Sciatic nerve (tissue), 2 donors: ENCODE results near the gene GOLGA5. TPM values are rescaled to one million over a fixed set of nuclear protein-coding genes. Genes with fewer than 3 reads are reported as not detected.
A peak's percentile ranks its signal among the peaks of the same experiment; 100 is the strongest.
"Not testable (repeated sequence)": the region's sequence is repeated elsewhere in the genome, so short reads cannot be mapped to it uniquely, and the experiment has no call there.

ENCODE experiments used
- ATAC-seq: fragments of 200-7000 bp; cut with Tn5 transposase; one replicate; pipeline ENCODE4 v1.9.1; 2020; ENCODE audit warnings: mild to moderate bottlenecking, moderate library complexity
- DNase-seq: peaks from one replicate; pipeline ENCODE4 v3.0.0-alpha.2; 2020; ENCODE audit warnings: low spot score
- intact Hi-C: fragments of 100-400 bp; cut with DNase I; formaldehyde crosslinking; loops from one replicate; pipeline ENCODE4 v1.14.2; 2022
- total RNA-seq: library from RNA; stranded (reverse); fragmentation: NEBNext Ultra II Directional; extraction: Animal tissue kit (Norgen Biotek cat#: 25700); gene quantifications from one replicate; pipeline ENCODE4 v1.2.1, GENCODE V29; 2021
- donor health status: DM: no; HTN: no; CAD: no.
- donor health status: DM: no; HTN: no; CAD: no.

Gene GOLGA5
- total RNA-seq, 1 donor from 2014 or later, result 32.5 TPM

DNA sequence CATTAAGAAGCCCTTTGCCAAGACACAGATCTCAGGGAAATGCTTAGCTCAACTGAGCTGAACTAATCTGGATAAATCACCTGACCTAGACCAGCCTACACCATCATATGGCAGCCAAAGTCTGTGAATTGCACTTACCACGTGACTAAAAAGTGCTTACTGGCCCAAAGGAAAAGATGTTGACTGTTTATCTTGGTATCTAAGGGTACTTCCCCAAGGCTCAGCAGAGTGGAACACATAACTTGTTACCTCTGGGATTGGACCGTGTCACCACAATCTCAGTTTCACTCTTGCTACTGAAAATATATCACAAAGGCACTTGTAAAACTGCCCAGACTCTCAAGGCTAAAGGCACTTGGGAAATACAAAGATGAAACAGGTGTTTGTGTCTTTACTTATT is 18.8 kb upstream of the GOLGA5 start:
- intact Hi-C loops, DNase-seq: not testable (repeated sequence)
- ATAC-seq, result peak; percentile 81

- DNase-seq, intact Hi-C loops, ATAC-seq: not testable (repeated sequence)
Measured at GRCh38 chr14:92778868-92779565, 15.1 kb upstream of the GOLGA5 start.

GRCh38 chr14:92780444-92781232 is 13.5 kb upstream of the GOLGA5 start:
- intact Hi-C loops, result loop anchor here (5.0 kb wide), 1 partner anchor 93 kb away; no protein-coding TSS in a partner anchor
- DNase-seq (no peak), ATAC-seq (no peak)

DNA sequence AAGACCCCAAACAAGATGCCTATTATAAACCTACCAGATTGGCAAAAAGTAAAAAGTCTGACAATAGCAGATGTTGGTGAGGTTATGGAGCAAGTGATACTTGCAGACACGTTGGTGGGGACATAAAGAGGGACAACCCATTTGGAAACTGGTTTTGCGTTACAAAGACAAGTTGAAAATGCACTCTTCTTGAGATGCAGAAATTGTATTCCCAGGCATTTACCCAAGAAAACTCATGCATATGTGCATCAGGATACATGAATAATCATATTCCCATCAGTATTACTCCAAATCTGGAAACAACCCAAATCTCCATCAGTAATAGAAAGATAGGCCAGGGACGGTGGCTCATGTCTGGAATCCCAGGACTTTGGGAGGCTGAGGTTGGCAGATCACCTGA is 12.8 kb upstream of the GOLGA5 start:
- intact Hi-C loops, result loop anchor here (5.0 kb wide), 1 partner anchor 94 kb away; no protein-coding TSS in a partner anchor
- DNase-seq, result no peak
- no peak for ATAC-seq

DNA sequence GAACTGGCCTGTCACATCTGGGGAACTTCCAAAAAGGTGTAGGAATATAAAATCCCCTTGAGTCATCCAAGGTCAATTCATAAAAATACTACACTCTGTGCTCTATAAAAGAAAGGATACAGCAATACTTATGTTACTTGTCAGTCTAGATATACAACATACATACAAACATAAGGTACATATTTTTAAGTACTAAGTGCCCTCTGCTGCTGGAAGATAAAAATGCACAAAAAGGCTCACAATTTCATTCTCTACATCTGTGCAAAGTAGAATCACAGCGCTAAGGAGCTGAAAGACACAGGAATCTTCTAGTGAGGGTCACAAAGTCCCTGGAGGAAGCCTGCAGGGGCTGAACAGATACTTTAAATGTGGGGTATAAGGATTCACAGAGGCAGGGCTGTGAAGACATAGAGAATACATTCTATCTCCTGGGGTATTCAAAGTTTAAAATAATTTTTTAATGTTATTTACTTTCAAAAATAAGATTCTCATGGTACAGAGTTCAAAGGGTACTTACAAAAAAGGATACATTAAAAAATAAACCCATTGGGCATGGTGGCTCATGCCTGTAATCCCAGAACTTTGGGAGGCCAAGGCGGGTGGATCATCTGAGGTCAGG is 10.2 kb upstream of the GOLGA5 start:
- DNase-seq, result no peak
- peak; percentile 84 for ATAC-seq
- intact Hi-C loops, result loop anchor here (5.0 kb wide), 1 partner anchor 97 kb away; no protein-coding TSS in a partner anchor

GRCh38 chr14:92785667-92786426 is 8.3 kb upstream of the GOLGA5 start:
- ATAC-seq (peak; percentile 43), DNase-seq (no peak)
- intact Hi-C loops, result no loop called here

DNA sequence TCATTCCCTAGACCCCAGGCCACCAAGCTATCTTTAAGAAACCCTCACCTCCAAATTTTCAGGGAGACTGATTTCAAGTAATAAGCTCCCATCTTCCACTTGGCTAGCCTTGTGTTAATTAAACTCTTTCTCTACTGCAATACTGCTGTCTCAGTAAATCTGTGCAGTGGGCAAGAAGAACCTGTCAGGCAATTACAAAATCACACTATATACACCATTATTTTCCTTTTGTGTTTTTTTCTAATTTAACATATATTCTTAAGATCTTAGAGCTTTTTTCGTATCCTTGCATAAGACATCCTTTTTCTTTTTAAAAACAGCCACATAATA is 7.7 kb upstream of the GOLGA5 start:
- no peak for DNase-seq
- intact Hi-C loops, result no loop called here
- ATAC-seq, result no peak

DNA sequence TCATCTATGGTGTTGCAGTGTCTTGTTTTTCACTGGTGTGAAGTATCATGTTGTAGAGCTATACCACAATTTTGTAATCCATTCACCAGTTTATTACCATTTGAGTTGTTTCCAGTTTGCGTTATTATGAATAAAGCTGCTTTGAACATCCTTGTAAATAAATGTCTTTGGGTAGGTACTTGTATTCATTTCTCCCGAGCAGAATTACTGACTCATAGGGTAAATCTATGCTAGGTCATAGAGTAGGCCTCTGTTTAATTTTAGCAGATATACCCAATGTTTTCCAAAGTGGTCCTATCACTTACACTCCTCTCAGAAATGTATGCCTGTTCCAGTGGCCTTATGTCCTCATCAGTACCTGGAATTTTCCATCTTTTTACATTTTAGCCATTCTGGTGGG is 6.6 kb upstream of the GOLGA5 start:
- no peak for ATAC-seq
- no peak for DNase-seq
- intact Hi-C loops, result no loop called here

- intact Hi-C loops, result no loop called here
- no peak for DNase-seq
- ATAC-seq, result no peak
Measured at GRCh38 chr14:92789457-92790089, 4.5 kb upstream of the GOLGA5 start.

- DNase-seq (no peak), ATAC-seq (no peak)
- intact Hi-C loops, result no loop called here
Measured at GRCh38 chr14:92792885-92793284, 1.2 kb upstream of the GOLGA5 start.

GRCh38 chr14:92794547-92794941 is 439 bp downstream of the GOLGA5 start:
- peak; percentile 11 for ATAC-seq
- no peak for DNase-seq
- intact Hi-C loops, result no loop called here

GRCh38 chr14:92794961-92795360 is 856 bp downstream of the GOLGA5 start:
- no peak for ATAC-seq
- DNase-seq, result no peak
- intact Hi-C loops, result no loop called here

DNA sequence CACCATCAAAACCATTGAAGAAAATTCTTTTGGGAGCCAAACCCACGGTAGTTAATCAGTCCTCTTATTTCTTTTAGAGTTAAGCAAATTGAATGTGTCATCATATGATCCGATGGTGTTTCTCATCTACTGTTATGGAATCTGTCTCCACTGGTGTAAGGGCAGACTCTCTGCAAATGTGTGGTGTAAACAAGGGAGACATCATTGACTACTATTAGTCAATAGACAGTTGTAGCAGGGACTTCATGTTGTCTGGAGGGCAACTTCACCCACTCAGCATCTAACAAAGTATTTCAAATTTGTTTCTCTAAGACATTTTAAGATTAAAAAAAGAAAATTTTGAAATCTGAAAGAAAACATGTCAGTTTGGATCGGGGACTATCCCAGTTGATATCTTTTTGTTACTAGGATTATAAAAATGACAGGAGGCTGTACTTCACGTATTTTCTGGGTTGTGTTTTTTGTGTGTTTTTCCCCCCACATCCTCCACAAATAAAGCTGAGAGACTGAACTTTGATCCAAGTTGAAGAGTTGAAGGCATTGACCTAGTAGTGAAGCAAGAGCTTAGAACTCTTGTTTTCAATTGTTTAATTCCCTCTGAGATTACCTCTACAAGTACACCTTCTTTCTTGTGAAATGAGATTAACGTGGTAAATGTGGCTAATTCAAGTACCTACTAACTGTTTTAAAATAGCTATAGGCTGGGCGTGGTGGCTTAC is 4.0 kb downstream of the GOLGA5 start:
- no peak for DNase-seq
- ATAC-seq, result no peak
- intact Hi-C loops, result no loop called here

DNA sequence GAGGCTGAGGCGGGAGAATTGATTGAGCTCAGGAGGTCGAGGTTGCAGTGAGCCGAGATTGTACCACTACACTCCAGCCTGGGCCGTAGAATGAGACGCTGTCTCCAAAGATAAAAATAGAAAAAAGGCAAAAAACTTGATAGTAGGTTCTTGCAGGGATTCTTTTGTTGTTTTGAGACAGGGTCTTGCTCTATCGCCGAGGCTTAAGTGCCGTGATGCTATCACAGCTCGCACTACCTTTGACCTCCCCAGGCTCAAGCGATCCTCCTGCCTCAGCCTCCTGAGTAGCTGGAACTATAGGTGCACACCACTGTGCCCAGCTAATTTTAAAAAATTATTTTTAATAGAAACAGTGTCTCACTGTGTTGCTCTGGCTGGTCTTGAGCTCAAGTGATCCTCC is 4.7 kb downstream of the GOLGA5 start:
- ATAC-seq (no peak), DNase-seq (no peak)
- intact Hi-C loops, result no loop called here

GRCh38 chr14:92800012-92800411 is 5.9 kb downstream of the GOLGA5 start:
- ATAC-seq, result no peak
- DNase-seq, result no peak
- intact Hi-C loops, result no loop called here

- intact Hi-C loops, result no loop called here
- no peak for ATAC-seq
- DNase-seq, result no peak
Measured at GRCh38 chr14:92800525-92800924, 6.4 kb downstream of the GOLGA5 start.

DNA sequence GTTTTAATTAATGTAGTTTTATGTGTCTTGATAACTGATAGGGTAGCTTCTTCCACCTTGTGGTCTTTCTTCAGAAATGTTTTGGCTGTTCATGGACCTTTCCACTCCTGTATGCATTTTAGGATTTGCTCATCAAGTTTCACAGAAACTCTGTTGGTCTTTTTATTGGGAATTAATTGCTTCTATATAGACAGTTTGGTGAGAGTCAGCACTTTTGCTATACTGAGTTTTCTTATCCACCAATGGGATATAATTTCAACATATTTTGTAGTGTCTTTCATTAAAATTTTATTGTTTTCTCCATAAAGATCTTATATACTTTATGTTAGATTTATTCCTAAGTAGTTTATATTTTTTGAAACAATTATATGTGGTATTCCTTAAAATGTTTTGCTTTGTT is 7.8 kb downstream of the GOLGA5 start:
- DNase-seq, result no peak
- intact Hi-C loops, result no loop called here

GRCh38 chr14:92802678-92803077 is 8.6 kb downstream of the GOLGA5 start:
- DNase-seq (no peak), ATAC-seq (no peak)
- intact Hi-C loops, result no loop called here

More for the DNA sequence above, 7.8 kb downstream of the GOLGA5 start:
- ATAC-seq, result no peak
